ENCODE data around the gene KCNK1.
"Not testable (repeated sequence)": the region's sequence is repeated elsewhere in the genome, so short reads cannot be mapped to it uniquely, and the experiment has no call there.

KCNK1 gene

DNA sequence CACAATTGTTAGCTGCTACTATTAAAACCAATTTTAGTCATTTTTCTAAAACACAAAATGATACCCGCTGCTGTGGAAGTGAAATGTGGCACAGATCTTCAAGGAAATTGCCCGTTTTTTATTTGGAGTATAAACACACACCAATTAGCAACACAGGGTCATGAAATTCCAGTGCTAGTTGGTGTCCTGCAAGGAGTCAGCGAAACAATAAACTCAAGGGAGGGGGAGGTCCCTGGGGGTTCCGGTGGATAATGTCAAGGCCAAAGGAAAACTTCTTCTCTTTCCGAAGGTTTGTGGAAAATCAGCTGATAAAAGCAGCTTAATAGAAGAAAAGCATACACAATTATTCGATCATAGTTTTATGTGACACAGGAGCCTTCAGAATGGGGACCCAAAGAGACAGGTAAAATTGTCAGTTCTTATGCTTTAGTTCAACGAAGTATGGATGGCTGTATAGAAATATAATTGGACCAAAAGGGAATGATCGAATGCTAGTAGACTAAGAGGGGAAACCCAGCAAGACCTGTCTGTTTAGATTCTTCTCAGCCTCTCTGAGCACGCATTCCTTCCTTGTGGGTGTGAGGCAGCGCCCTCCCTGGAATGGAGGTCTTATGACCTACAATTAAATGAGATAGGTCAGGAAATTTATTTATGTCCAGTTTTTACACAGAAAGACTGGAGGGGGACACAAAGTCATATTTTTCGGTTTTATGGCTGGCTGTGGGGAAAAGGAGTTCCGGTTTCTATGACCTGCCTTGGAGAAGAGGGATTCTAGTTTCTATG, 65.9 kb downstream of the KCNK1 start:
- no peaks in the 10 kb centered on the region for H3K79me2 ChIP-seq (ENCODE audit: insufficient read depth, low read length)
- H3K4me3 ChIP-seq (ENCODE audit: low read depth in 1 of 2, low read length in 2 of 2) = no peak overlapping the region
- no peaks in the 10 kb centered on the region for H3K27me3 ChIP-seq (ENCODE audit: insufficient read depth, low read length, poor library complexity)
- DNase-seq (no peak), ATAC-seq (ENCODE audit: insufficient read depth, low read depth) (no peak)
- H3K4me1 ChIP-seq (ENCODE audit: insufficient read depth, low read length) = no peaks in the 10 kb centered on the region
- no peak overlapping the region for H3K27ac ChIP-seq (ENCODE audit: low read length)
- H3K9ac ChIP-seq (ENCODE audit: low read depth, low read length) = no peak overlapping the region
- H3K36me3 ChIP-seq (ENCODE audit: insufficient read depth, low read length) = no peaks in the 10 kb centered on the region
- no peak overlapping the region for H3K4me2 ChIP-seq (ENCODE audit: insufficient read depth, low read length)
- H3K9me3 ChIP-seq (ENCODE audit: insufficient read depth, low read length, severe bottlenecking) = no peaks in the 10 kb centered on the region
- no peak overlapping the region for H2AFZ ChIP-seq (ENCODE audit: low read depth, low read length)
- TF ChIP-seq, protein P1, sequence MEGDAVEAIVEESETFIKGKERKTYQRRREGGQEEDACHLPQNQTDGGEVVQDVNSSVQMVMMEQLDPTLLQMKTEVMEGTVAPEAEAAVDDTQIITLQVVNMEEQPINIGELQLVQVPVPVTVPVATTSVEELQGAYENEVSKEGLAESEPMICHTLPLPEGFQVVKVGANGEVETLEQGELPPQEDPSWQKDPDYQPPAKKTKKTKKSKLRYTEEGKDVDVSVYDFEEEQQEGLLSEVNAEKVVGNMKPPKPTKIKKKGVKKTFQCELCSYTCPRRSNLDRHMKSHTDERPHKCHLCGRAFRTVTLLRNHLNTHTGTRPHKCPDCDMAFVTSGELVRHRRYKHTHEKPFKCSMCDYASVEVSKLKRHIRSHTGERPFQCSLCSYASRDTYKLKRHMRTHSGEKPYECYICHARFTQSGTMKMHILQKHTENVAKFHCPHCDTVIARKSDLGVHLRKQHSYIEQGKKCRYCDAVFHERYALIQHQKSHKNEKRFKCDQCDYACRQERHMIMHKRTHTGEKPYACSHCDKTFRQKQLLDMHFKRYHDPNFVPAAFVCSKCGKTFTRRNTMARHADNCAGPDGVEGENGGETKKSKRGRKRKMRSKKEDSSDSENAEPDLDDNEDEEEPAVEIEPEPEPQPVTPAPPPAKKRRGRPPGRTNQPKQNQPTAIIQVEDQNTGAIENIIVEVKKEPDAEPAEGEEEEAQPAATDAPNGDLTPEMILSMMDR (IDR thresholded peaks at IDR 0.05; ENCODE audit: borderline replicate concordance, extremely low read depth, low read length, poor library complexity, severe bottlenecking) = no peak
- TF ChIP-seq EZH2 (IDR thresholded peaks at IDR 0.05; ENCODE audit: borderline replicate concordance, low read depth, low read length, severe bottlenecking) = no peak
- H4K20me1 ChIP-seq (ENCODE audit: insufficient read depth, low read length) = no peaks in the 10 kb centered on the region

DNA sequence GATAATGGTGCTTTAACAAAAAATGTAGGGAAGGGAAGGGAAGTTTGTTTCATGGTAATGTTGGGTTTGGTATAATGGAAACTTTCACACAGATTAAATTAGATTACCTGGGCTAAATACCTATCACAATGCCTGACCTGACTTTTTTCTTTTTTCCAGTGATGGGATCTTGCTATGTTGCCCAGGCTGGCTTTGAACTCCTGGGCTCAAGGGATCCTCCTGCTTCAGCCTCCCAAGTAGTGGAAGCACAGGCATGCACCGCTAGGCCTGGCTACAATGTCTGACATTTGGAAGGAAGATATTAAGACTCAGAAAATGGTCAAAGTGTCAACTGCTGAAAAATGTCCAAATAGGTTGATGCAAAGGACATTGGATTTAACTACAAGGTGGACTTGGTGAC, 67.4 kb downstream of the KCNK1 start:
- Histone ChIP-seq H3K79me2 (ENCODE audit: insufficient read depth, low read length) (no peaks in the 10 kb centered on the region), H3K4me2 (ENCODE audit: insufficient read depth, low read length) (no peak overlapping the region), H3K36me3 (ENCODE audit: insufficient read depth, low read length) (no peaks in the 10 kb centered on the region), H3K4me1 (ENCODE audit: insufficient read depth, low read length) (no peaks in the 10 kb centered on the region), H3K4me3 (ENCODE audit: low read depth in 1 of 2, low read length in 2 of 2) (no peak overlapping the region), H4K20me1 (ENCODE audit: insufficient read depth, low read length) (no peaks in the 10 kb centered on the region), H3K9ac (ENCODE audit: low read depth, low read length) (no peak overlapping the region), H2AFZ (ENCODE audit: low read depth, low read length) (no peak overlapping the region), H3K9me3 (ENCODE audit: insufficient read depth, low read length, severe bottlenecking) (no peaks in the 10 kb centered on the region), H3K27ac (ENCODE audit: low read length) (no peak overlapping the region), H3K27me3 (ENCODE audit: insufficient read depth, low read length, poor library complexity) (no peaks in the 10 kb centered on the region)
- ATAC-seq (ENCODE audit: insufficient read depth, low read depth) (no peak), DNase-seq (no peak)
- TF ChIP-seq, protein P1 (IDR thresholded peaks at IDR 0.05; ENCODE audit: borderline replicate concordance, extremely low read depth, low read length, poor library complexity, severe bottlenecking) = no peak

DNA sequence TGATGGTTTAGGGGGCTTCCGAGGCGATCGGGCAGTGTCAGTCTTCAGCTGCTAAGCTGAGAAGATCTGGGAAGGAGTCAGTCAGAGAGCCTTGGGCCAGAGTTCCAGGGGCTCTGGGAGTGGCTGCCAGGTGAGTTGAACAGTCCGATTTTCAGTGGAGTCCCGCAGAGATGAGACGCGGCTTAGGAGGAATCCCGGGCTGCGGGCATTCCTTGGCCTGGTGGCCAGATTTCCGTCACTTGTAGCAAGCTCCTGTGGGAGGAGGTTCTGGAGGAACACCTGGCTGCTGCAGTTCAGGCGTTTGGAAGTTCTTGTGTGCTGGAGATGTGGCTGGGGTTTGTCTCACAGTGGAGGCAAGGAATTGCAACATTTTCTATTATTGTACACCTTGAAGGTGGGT, 72.7 kb downstream of the KCNK1 start:
- not testable (repeated sequence) for DNase-seq; H4K20me1 ChIP-seq (ENCODE audit: insufficient read depth, low read length); ATAC-seq (ENCODE audit: insufficient read depth, low read depth); H3K4me1 ChIP-seq (ENCODE audit: insufficient read depth, low read length); H3K4me2 ChIP-seq (ENCODE audit: insufficient read depth, low read length); H2AFZ ChIP-seq (ENCODE audit: low read depth, low read length); H3K36me3 ChIP-seq (ENCODE audit: insufficient read depth, low read length); H3K4me3 ChIP-seq (ENCODE audit: low read depth in 1 of 2, low read length in 2 of 2); H3K27ac ChIP-seq (ENCODE audit: low read length); H3K9me3 ChIP-seq (ENCODE audit: insufficient read depth, low read length, severe bottlenecking); H3K9ac ChIP-seq (ENCODE audit: low read depth, low read length); H3K79me2 ChIP-seq (ENCODE audit: insufficient read depth, low read length)
- H3K27me3 ChIP-seq (ENCODE audit: insufficient read depth, low read length, poor library complexity) = peaks cover 12% of the 10 kb centered on the region

DNA sequence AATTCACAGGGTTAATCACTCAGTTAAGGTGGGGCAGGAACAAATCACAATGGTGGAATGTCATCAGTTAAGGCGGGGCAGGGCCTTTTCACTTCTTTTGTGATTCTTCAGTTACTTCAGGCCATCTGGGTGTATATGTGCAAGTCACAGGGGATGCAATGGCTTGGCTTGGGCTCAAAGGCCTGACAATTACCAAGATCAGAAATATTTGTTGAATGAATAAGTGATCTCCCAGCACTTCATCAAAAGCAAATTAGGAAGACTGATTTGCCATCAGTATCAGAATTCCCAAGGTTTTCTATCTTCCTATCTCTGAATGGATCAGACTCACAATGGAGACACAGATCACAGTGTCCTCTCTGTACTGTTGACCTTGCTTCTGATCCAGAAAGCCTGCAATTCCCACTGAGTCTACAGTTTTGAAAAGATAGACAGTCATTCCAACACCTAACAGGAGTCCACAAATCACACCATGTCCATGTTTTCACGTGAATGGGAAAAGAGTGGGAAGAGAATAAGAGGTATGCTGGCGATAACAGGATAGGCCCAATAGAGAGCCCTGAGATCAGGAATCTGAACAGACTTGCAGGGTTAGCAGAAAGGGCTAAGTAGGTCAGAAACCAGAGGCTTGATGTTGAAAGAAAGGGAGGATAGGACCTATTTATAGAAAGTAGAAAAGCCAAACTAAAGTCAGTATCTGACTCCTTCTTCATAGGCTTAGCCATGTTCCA, 75.3 kb downstream of the KCNK1 start:
- Histone ChIP-seq H3K27ac (ENCODE audit: low read length) (no peak overlapping the region), H3K4me1 (ENCODE audit: insufficient read depth, low read length) (no peaks in the 10 kb centered on the region), H3K4me2 (ENCODE audit: insufficient read depth, low read length) (no peak overlapping the region), H3K27me3 (ENCODE audit: insufficient read depth, low read length, poor library complexity) (peaks cover 16% of the 10 kb centered on the region), H4K20me1 (ENCODE audit: insufficient read depth, low read length) (no peaks in the 10 kb centered on the region), H3K79me2 (ENCODE audit: insufficient read depth, low read length) (no peaks in the 10 kb centered on the region), H3K36me3 (ENCODE audit: insufficient read depth, low read length) (no peaks in the 10 kb centered on the region), H3K4me3 (ENCODE audit: low read depth in 1 of 2, low read length in 2 of 2) (no peak overlapping the region), H2AFZ (ENCODE audit: low read depth, low read length) (no peak overlapping the region), H3K9ac (ENCODE audit: low read depth, low read length) (no peak overlapping the region), H3K9me3 (ENCODE audit: insufficient read depth, low read length, severe bottlenecking) (no peaks in the 10 kb centered on the region)
- TF ChIP-seq, protein P1 (IDR thresholded peaks at IDR 0.05; ENCODE audit: borderline replicate concordance, extremely low read depth, low read length, poor library complexity, severe bottlenecking) = no peak
- no peak for TF ChIP-seq EZH2 (IDR thresholded peaks at IDR 0.05; ENCODE audit: borderline replicate concordance, low read depth, low read length, severe bottlenecking)
- DNase-seq (no peak), ATAC-seq (ENCODE audit: insufficient read depth, low read depth) (no peak)

Data from DND-41 (cell line).